Measurements from ENCODE around the gene OLFML1. TPM values are rescaled to one million over a fixed set of nuclear protein-coding genes. Genes with fewer than 3 reads are reported as not detected.

The OLFML1 gene
- total and polyA plus RNA-seq, 10 of the 15 experiments (the other 5 are each of a cell fraction or from before 2014, with no cell fraction given) = 0.04 to 0.71 (median 0.21) TPM; not detected in 6

- TF ChIP-seq MYC (IDR thresholded peaks at IDR 0.05; ENCODE audit: insufficient read depth, insufficient read length, insufficient replicate concordance, low read length, severe bottlenecking) = no peak
- TF ChIP-seq HCFC1 (IDR thresholded peaks at IDR 0.05; ENCODE audit: low read length) = no peak
- TF ChIP-seq NR2F1 (conservative IDR thresholded peaks at IDR 0.05) = 0 out of 2 replicates have a peak, but pooled peaks have one; percentile 31
- peak; percentile 58; the same call in 1 of the 2 replicates for TF ChIP-seq GATAD2B (conservative IDR thresholded peaks at IDR 0.05; ENCODE audit: low read depth)
- TF ChIP-seq YY1 (IDR thresholded peaks at IDR 0.05; ENCODE audit: low read depth, low read length) = no peak
- peak; percentile 24 for TF ChIP-seq MEF2B (IDR thresholded peaks at IDR 0.05; ENCODE audit: partially characterized antibody, poor library complexity, severe bottlenecking)
- TF ChIP-seq, protein P1, sequence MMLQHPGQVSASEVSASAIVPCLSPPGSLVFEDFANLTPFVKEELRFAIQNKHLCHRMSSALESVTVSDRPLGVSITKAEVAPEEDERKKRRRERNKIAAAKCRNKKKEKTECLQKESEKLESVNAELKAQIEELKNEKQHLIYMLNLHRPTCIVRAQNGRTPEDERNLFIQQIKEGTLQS (IDR thresholded peaks at IDR 0.05; ENCODE audit: borderline replicate concordance, extremely low read depth, low read depth, low read length) = no peak
- peak; percentile 95 for TF ChIP-seq IKZF2 (IDR thresholded peaks at IDR 0.05)
- TF ChIP-seq BRCA1 (IDR thresholded peaks at IDR 0.05; ENCODE audit: low read depth, low read length) = no peak
- peak; percentile 11; the same call in 1 of the 2 replicates for TF ChIP-seq CREB1 (IDR thresholded peaks at IDR 0.05; ENCODE audit: low read depth)
- TF ChIP-seq SMAD1 (IDR thresholded peaks at IDR 0.05; ENCODE audit: low read depth, partially characterized antibody) = no peak
- peak; percentile 91; the same call in 1 of the 2 replicates for TF ChIP-seq ASH2L (IDR thresholded peaks at IDR 0.05; ENCODE audit: borderline replicate concordance, low read depth)
- peak; percentile 40; the same call in 1 of the 2 replicates for TF ChIP-seq SMAD5 (IDR thresholded peaks at IDR 0.05; ENCODE audit: low read depth)
- TF ChIP-seq ZZZ3 (IDR thresholded peaks at IDR 0.05; ENCODE audit: control insufficient read depth, insufficient read length, low read depth) = no peak
- 0 out of 4 replicates have a peak, but pooled peaks of 1 of the 2 experiments have one; percentile 38 for TF ChIP-seq ETV6 (conservative IDR thresholded peaks at IDR 0.05 in 1 of 2, IDR thresholded peaks at IDR 0.05 in 1 of 2; ENCODE audit: borderline replicate concordance in 1 of 2, low read depth in 1 of 2)
- TF ChIP-seq IRF5 (IDR thresholded peaks at IDR 0.05; ENCODE audit: borderline replicate concordance) = no peak
- peak; percentile 81 for TF ChIP-seq NFIC (IDR thresholded peaks at IDR 0.05; ENCODE audit: low read depth, low read length)
- peak; percentile 96 for TF ChIP-seq POU2F2 (IDR thresholded peaks at IDR 0.05; ENCODE audit: borderline replicate concordance, low read depth, low read length)
- peak; percentile 59; the same call in 1 of the 2 replicates for TF ChIP-seq TAF1 (IDR thresholded peaks at IDR 0.05; ENCODE audit: borderline replicate concordance, low read depth, low read length)
- TF ChIP-seq CHD2 (IDR thresholded peaks at IDR 0.05; ENCODE audit: borderline replicate concordance, low read depth, low read length) = peak; percentile 40; the same call in 1 of the 2 replicates
- TF ChIP-seq FOXM1 (IDR thresholded peaks at IDR 0.05; ENCODE audit: low read depth, low read length) = peak; percentile 68; the same call in 1 of the 2 replicates
- TF ChIP-seq IKZF1 (conservative IDR thresholded peaks at IDR 0.05) = peak; percentile 91
- TF ChIP-seq MTA2 (IDR thresholded peaks at IDR 0.05; ENCODE audit: low read depth) = peak; percentile 82
- no peak for TF ChIP-seq RAD51 (IDR thresholded peaks at IDR 0.05)
- TF ChIP-seq SIN3A (IDR thresholded peaks at IDR 0.05; ENCODE audit: low read depth, low read length) = 0 out of 2 replicates have a peak, but pooled peaks have one; percentile 17
- TF ChIP-seq NBN (IDR thresholded peaks at IDR 0.05) = peak; percentile 82
- TF ChIP-seq DPF2 (IDR thresholded peaks at IDR 0.05) = peak; percentile 96
- peak; percentile 98 for TF ChIP-seq SPI1 (IDR thresholded peaks at IDR 0.05; ENCODE audit: borderline replicate concordance, insufficient read depth, low read depth, low read length)
- TF ChIP-seq RUNX3 (IDR thresholded peaks at IDR 0.05; ENCODE audit: low read length) = peak; percentile 62
- peak; percentile 63 for TF ChIP-seq TCF12 (IDR thresholded peaks at IDR 0.05; ENCODE audit: low read depth, low read length)
- no peak for TF ChIP-seq SMC3 (IDR thresholded peaks at IDR 0.05; ENCODE audit: borderline replicate concordance, low read length)
- TF ChIP-seq CBX3 (IDR thresholded peaks at IDR 0.05; ENCODE audit: borderline replicate concordance, low read depth) = no peak
- TF ChIP-seq PAX8 (IDR thresholded peaks at IDR 0.05) = peak; percentile 96
- peak; percentile 75; the same call in 1 of the 2 replicates for TF ChIP-seq ZNF24 (IDR thresholded peaks at IDR 0.05)
Observed at GRCh38 chr11:7520981-7521487, 35.7 kb downstream of the OLFML1 start (continued).
